ENCODE data around the gene PURA.

- no peak for TF ChIP-seq EZH2phosphoT487 (IDR thresholded peaks at IDR 0.05; ENCODE audit: low read depth)
- no peak for TF ChIP-seq CTCF (IDR thresholded peaks at IDR 0.05; ENCODE audit: low read depth, low read length)
These were observed 23.7 kb upstream of the PURA start for GRCh38 chr5:140090251-140090650.

Measured in OCI-LY3 (cell line).